ENCODE measurements around the gene ATP8B4.

- TF ChIP-seq CTCF (IDR thresholded peaks at IDR 0.05) (peak; percentile 38 to 85 (median 72)), POLR2A (IDR thresholded peaks at IDR 0.05) (no peak)
Measured at GRCh38 chr15:50003786-50004334, 115.2 kb downstream of the ATP8B4 start.

Measured in thyroid gland (tissue), 4 donors.